Skeletal muscle tissue (tissue), 4 donors: ENCODE measurements around the gene RAB5A. TPM values are rescaled to one million over a fixed set of nuclear protein-coding genes. Genes with fewer than 3 reads are reported as not detected.
"Not testable (repeated sequence)": the region's sequence is repeated elsewhere in the genome, so short reads cannot be mapped to it uniquely, and the experiment has no call there.

ENCODE experiments used
- H3K27ac ChIP-seq: one replicate; pipeline ENCODE4 v1.7.0; 2013; ENCODE audit warnings: mild to moderate bottlenecking, low read depth, low read length, inconsistent platforms
- H3K27me3 ChIP-seq, 3 donors: one replicate each; pipeline ENCODE4 v1.7.0; 2013; ENCODE audit warnings: low read length in 3 of 3; ENCODE audit not compliant: control insufficient read depth in 3 of 3, insufficient read depth in 3 of 3
- H3K36me3 ChIP-seq, 3 donors: one replicate each; pipeline ENCODE4 v1.7.0; 2013; ENCODE audit warnings: low read length in 3 of 3; ENCODE audit not compliant: control insufficient read depth in 3 of 3, insufficient read depth in 3 of 3
- H3K4me1 ChIP-seq, 3 donors: one replicate each; pipeline ENCODE4 v1.7.0; 2013; ENCODE audit warnings: low read length in 3 of 3, mild to moderate bottlenecking in 3 of 3; ENCODE audit not compliant: control insufficient read depth in 3 of 3, insufficient read depth in 3 of 3
- H3K4me3 ChIP-seq, 3 donors: one replicate each; pipeline ENCODE4 v1.7.0; 2013; ENCODE audit warnings: low read length in 3 of 3
- H3K9ac ChIP-seq, 3 donors: one replicate each; pipeline ENCODE4 v1.7.0; 2013; ENCODE audit warnings: low read length in 3 of 3, mild to moderate bottlenecking in 3 of 3, moderate library complexity in 2 of 3, low read depth in 1 of 3
- H3K9me3 ChIP-seq, 3 donors: one replicate each; pipeline ENCODE4 v1.7.0; 2013; ENCODE audit warnings: low read length in 3 of 3; ENCODE audit not compliant: control insufficient read depth in 3 of 3
- total RNA-seq: library from RNA; depleted of rRNA; stranded (reverse); fragments of >200 nt; gene quantifications from one replicate; pipeline ENCODE4 v1.2.3, GENCODE V29; 2014
- donor health status: Osteomylitis.

Gene RAB5A, protein sequence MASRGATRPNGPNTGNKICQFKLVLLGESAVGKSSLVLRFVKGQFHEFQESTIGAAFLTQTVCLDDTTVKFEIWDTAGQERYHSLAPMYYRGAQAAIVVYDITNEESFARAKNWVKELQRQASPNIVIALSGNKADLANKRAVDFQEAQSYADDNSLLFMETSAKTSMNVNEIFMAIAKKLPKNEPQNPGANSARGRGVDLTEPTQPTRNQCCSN
- 38.6 TPM for total RNA-seq

DNA sequence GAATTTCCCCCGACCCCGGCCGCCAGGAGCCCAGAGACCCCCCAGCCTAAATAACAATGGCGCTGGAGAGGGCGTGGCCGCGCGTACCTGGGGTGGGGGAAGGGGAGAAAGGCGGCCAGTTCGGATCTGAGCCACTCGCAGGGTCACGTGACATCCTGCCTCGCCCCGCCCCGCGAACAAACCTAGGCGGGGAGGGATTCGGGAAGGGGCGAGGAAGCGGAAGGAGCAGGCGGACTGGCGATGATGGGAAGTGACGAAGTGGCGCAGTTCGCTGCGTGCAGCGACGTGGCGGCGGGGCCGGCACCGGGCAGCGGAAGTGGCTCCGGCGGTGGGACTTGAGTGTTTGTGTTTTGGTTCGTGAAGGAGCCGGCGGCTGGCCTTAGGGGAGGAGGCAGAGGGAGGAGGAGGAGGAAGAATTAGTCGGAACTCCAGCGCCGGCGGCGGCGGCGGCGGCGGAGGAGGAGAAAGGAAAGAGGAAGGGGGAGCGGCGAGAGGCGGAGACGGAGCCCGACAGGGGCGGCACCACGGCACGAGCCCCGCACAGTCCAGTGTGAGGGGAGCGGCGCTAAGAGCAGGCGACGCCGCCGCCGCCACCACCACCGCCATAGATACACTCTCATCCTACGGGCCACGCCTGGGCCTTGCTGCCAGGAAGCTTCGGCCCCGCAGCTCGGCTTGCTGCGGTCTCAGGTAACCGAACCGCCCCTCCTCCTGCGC, at the start of gene RAB5A:
Gene RAB5A (plus strand): TSS at position 266 of the 717 bp plus-strand sequence. CDS start 3,802 bp downstream, outside the sequence.
- peak within 1 kb of the TSS; percentile 96 to 97 (median 97) for H3K9ac ChIP-seq
- H3K27me3 ChIP-seq = no peaks in the 10 kb centered on the region
- no peaks in the 10 kb centered on the region for H3K9me3 ChIP-seq
- H3K27ac ChIP-seq = peak within 1 kb of the TSS; percentile 98
- peak within 1 kb of the TSS; percentile 94 to 98 (median 96) for H3K4me3 ChIP-seq
- H3K4me1 ChIP-seq = peaks cover 8 to 22% (median 10%) of the 10 kb centered on the region in 3 donors
- H3K36me3 ChIP-seq = peaks cover 4 to 7% (median 5%) of the 10 kb centered on the region in 3 donors

DNA sequence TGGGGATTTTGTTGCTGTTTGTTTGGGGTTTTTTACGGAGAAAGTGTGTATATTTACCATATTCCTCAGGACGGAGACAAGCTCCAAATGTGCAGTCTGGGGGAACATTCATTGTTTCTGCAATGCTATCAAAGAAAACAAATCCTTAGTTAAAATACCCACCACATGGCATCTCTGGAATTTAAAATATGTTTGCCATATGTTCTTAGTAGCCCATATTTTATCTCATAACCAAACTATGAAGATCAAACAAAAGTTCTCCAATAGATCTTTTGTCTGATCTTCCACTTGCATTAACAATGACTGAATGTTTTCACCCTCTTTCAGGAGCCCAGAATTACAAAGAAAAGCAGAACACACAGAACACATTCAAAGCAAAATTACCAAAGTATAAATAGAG, 48.2 kb upstream of the RAB5A start:
- Histone ChIP-seq H3K4me1 (no peaks in the 10 kb centered on the region), H3K4me3 (no peak overlapping the region), H3K9me3 (no peaks in the 10 kb centered on the region), H3K27me3 (no peaks in the 10 kb centered on the region), H3K9ac (no peak overlapping the region), H3K27ac (no peak overlapping the region), H3K36me3 (no peaks in the 10 kb centered on the region)

DNA sequence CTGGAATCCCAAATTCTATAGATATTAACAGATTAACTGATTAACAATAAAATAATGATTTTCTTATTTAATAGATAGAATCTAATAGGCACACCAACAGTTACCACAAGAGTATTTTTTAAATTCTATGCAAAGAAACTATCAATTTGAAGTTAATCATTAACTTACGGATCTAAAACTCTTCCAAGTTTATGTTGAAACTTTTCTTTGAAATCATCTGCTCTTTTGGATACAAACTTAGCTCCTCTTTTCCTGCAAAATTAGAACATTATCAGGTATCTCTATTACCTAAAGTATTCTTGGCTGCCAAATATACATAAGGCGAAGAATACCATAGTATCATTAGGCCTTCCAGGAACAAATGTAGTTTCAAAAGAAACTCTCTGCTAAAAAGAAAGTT, 47.6 kb upstream of the RAB5A start:
- H3K4me1 ChIP-seq = no peaks in the 10 kb centered on the region
- H3K9ac ChIP-seq = no peak overlapping the region
- H3K4me3 ChIP-seq = no peak overlapping the region
- H3K27me3 ChIP-seq = no peaks in the 10 kb centered on the region
- H3K9me3 ChIP-seq = no peaks in the 10 kb centered on the region
- no peaks in the 10 kb centered on the region for H3K36me3 ChIP-seq
- no peak overlapping the region for H3K27ac ChIP-seq

DNA sequence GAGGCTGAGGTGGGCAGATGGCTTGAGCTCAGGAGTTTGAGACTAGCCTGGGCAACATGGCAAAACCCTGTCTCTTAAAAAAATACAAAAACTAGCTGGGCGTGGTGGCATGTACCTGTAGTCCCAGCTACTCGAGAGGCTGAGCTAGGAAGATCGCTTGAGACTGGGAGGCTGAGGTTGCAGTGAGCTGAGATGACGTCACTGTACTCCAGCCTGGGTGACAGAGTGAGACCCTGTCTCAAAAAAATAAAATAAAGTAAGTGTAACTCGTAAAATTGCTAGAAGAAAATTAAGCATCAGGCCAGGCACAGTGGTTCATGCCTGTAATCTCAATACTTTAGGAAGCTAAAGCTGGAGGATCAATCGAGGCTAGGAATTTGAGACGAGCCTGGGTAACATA, 47.1 kb upstream of the RAB5A start:
- not testable (repeated sequence) for H3K9ac ChIP-seq, H3K27ac ChIP-seq, H3K27me3 ChIP-seq, H3K4me3 ChIP-seq, H3K9me3 ChIP-seq, H3K4me1 ChIP-seq, H3K36me3 ChIP-seq

DNA sequence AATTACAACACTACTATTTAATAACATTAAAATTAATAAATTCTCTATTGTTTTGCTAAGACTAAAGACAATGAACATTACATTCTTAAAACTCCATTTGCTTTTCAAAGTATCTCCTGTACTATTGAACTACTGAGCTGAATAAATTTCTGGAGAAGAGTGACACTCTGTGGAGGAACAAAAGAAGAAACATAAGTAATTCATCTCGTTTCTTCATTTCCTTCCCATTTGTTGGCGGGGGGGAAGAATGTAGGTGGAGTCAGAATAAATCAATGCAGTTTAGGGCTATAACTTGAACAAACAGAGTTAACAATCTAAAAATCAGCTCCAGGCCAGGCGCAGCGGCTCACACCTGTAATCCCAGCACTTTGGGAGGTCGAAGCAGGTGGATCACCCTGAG, 45.6 kb upstream of the RAB5A start:
- no peak overlapping the region for H3K4me3 ChIP-seq
- H3K4me1 ChIP-seq = no peaks in the 10 kb centered on the region
- H3K27me3 ChIP-seq = no peaks in the 10 kb centered on the region
- no peaks in the 10 kb centered on the region for H3K36me3 ChIP-seq
- no peaks in the 10 kb centered on the region for H3K9me3 ChIP-seq
- H3K9ac ChIP-seq = no peak overlapping the region
- H3K27ac ChIP-seq = no peak overlapping the region

DNA sequence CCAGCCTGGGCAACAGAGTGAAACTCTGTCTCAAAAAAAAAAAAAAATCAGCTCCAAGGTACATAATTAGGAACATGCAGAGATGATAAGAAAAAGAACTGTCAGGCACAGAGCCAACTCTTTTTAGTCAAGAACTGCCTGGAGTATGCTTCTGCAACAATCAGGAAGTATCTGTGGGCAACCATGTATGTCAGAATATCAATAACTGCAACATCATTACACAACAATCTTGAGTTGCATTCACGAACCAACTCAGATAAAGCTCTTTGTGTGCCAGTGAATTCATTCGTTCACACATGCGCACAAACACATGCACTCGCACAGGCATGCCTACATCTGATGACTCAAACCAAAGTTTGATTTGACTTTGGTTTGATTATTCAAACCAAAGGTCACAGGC, 45.0 kb upstream of the RAB5A start:
- no peaks in the 10 kb centered on the region for H3K4me1 ChIP-seq
- H3K36me3 ChIP-seq = no peaks in the 10 kb centered on the region
- no peak overlapping the region for H3K27ac ChIP-seq
- H3K9ac ChIP-seq = no peak overlapping the region
- H3K9me3 ChIP-seq = no peaks in the 10 kb centered on the region
- no peak overlapping the region for H3K4me3 ChIP-seq
- H3K27me3 ChIP-seq = no peaks in the 10 kb centered on the region

DNA sequence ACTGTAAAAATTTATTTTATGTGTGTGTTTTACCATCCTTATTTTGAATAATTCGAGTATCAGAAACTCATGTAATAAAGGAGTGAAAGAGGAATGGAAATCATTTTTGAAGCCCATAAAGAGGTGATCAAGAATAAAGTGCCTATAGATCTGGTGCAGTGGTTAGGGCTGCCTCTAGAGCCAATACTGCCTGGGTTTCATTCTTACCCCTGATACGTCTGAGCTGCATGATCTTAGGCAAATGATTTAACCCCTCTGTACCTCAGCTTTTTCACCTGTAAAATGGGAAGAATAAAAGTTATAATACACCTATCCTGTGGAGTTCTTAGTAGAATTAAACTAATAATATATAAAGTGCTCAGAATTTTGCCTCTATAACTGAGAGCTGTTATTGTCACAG, 43.2 kb upstream of the RAB5A start:
- no peaks in the 10 kb centered on the region for H3K36me3 ChIP-seq
- H3K9me3 ChIP-seq = peaks cover 0 to 2% (median 0%) of the 10 kb centered on the region in 3 donors
- H3K27ac ChIP-seq = no peak overlapping the region
- H3K4me3 ChIP-seq = no peak overlapping the region
- no peaks in the 10 kb centered on the region for H3K4me1 ChIP-seq
- H3K27me3 ChIP-seq = no peaks in the 10 kb centered on the region
- H3K9ac ChIP-seq = no peak overlapping the region

DNA sequence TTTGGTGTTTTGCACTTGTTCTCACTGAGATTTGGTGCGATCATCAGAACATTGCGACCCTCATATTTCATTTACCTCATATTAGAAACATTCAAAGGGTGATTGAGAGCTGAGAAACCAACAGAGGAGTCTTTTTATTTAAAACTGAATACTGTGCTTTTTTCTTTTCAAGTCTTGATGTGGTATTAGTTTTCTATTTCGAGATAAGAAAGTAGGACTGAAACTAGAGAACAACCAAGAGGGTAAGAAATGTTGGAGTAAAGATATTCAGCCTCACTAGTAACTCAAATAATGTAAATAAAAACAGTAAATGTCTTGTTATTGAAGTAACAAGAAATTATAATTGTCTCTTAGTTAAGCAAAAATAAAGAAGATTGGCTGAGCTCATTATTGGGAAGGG, 39.4 kb upstream of the RAB5A start:
- peaks cover 0 to 2% (median 0%) of the 10 kb centered on the region in 3 donors for H3K9me3 ChIP-seq
- H3K36me3 ChIP-seq = no peaks in the 10 kb centered on the region

DNA sequence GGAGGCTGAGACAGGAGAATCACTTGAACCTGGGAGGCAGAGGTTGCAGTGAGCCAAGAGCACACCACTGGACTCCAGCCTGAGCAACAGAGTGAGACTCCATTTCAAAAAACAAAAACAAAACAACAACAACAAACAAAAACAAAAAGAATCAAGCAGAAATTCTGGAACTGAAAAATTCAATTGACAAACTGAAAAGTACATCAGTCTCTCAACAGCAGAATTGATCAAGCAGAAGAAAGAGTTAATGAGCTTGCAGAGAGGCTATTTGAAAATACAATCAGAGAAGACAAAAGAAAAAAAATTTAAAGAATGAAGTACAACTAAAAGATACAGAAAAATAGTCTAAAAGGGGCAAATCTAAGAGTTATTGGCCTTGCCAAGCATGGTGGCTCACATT, 35.4 kb upstream of the RAB5A start:
- H3K27ac ChIP-seq = no peak overlapping the region
- H3K4me3 ChIP-seq = no peak overlapping the region
- peaks cover 0 to 2% (median 2%) of the 10 kb centered on the region in 3 donors for H3K9me3 ChIP-seq
- no peaks in the 10 kb centered on the region for H3K4me1 ChIP-seq
- no peaks in the 10 kb centered on the region for H3K36me3 ChIP-seq
- H3K27me3 ChIP-seq = no peaks in the 10 kb centered on the region
- no peak overlapping the region for H3K9ac ChIP-seq

More for the DNA sequence above, 39.4 kb upstream of the RAB5A start:
- Histone ChIP-seq H3K9ac (no peak overlapping the region), H3K27me3 (no peaks in the 10 kb centered on the region), H3K4me3 (no peak overlapping the region), H3K27ac (no peak overlapping the region), H3K4me1 (no peaks in the 10 kb centered on the region)

DNA sequence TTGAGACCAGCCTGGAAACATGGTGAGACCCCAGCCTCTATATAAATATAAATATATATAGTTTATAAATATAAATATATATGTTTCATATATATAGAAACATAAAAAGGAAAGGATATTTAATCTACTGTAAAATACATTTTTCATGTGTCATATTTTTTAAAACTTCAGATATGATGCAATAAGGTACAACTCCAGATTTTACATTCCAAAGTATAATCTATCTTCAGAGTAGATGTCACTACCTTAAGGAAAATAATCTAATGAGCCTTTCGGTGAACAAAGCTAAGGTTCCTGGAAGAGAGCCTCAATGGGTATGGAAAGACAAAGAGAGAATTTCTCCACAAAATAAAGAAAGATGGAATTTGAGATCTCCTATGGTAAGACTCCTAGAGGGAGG, 29.7 kb upstream of the RAB5A start:
- Histone ChIP-seq H3K27ac (no peak overlapping the region), H3K9me3 (peaks cover 0 to 2% (median 0%) of the 10 kb centered on the region in 3 donors), H3K4me3 (no peak overlapping the region), H3K36me3 (no peaks in the 10 kb centered on the region), H3K27me3 (no peaks in the 10 kb centered on the region), H3K9ac (no peak overlapping the region), H3K4me1 (no peaks in the 10 kb centered on the region)
